ENCODE measurements around the gene RBM11.

RBM11 gene

DNA sequence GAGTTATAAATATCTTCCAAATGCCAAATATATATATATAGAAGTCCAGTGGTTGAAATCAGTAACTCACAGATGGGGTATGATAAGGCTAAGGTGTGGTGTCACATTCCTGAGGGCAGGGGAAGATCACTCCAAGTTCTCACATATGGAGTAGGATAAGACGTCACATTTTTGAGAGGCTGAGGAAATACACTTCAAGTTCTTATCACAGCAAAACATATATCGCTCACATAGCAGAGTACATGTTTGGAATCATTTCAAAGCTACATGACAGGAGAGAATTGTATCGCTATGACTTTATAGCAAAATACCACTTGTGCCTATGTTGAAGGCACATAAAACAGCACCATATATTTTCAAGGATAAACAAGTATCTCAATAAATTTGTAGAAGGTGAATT, 55.1 kb downstream of the RBM11 start:
- no peak for DNase-seq (ENCODE audit: low read depth in 2 of 2)

DNA sequence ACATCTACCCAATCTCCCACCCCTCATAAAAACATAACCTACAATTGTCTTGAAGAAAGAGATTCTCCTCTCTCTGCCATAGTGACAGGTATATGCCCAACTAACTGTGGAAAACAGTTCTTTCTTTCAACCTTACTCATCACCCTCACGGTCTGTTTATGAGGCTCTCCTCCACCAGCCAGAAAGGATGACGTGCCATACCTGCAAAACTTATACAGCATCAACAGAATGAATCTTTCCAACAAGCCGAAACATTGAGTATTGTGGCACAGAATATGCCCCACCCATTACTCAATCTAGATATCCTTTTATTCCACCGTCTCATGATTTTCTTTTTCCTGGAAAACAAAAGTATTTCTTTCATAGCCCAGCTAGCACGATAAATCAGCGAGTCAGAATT, 55.7 kb downstream of the RBM11 start:
- no peak for DNase-seq (ENCODE audit: low read depth in 2 of 2)

DNA sequence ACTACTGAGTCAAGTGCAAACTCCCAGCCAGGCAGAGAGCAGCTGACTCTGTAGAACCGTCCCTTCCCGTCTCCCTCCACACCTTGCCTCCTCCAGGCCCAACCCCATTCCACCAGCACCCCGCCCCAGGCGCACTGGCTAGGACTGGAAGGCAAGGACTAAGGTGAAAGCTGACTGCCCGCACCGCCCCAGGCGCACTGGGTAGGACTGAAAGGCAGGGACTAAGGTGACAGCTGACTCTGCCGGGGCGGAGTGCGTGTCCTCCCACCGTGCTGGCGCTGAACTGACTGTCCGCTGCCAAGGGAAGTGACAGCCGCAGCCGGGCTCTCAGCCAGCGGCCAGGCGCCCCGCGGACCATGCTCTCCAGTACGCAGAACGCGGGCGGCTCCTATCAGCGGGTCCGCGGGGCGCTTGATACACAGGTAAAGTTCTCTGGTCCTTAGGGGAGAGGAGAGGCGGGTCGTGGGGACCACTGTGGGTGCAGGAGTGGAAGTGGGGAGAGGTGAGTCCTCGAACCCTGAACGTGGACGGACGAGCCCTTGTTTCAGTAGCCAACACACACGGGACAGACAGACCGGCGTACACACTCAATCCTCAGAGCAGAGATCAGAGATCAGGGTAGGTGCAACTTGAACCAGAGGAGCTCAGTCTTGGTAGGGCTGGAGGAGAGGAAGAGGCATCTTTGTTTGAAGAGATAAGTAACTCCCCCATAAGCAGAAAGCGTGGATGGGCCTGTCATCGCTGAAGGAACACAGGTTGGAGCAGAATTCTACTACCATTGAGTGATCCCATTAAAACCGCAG, 58.0 kb downstream of the RBM11 start:
- no peak for DNase-seq (ENCODE audit: low read depth in 2 of 2)

DNA sequence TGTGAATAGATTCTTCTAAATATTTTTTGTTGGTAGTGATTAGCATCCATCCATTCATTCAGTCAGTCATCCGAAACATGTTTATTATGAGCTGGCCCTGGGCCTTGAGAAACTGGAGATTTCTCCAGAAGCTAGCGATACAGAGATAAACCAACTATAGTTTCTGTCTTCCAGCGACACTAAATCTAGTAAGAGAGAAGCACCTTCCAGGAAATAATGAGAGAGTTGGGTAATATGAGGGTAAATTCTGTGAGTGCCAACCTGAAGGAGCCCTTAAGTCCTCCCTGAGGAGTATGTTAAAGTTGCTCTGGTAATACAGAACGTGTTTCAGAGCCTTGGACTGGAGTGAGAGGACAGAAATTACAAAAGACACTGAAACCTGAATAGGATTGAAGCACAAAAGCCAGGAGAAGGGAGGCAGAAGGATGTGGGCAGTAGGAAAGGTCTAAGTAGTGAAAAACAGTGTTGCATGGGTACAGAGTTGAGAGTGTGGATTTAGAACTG, 59.8 kb downstream of the RBM11 start:
- DNase-seq (ENCODE audit: low read depth in 2 of 2): no peak

Data from stimulated activated CD8-positive, alpha-beta memory T cell treated with anti-CD3 and anti-CD28 coated beads, Interleukin-15, amount 100 ng/mL, for 4 hours (primary cell).